Stimulated activated CD4-positive, alpha-beta T cell treated with anti-CD3 and anti-CD28 coated beads, Interleukin-12 subunit alpha, Interleukin-12 subunit beta, amount 100 ng/mL, for 48 hours (primary cell): ENCODE measurements around the gene NFAM1.

Experiments
- DNase-seq, 3 donors: peaks; one replicate each; pipeline ENCODE4 v3.0.0-alpha.2; 2020; ENCODE audit warnings: low read depth in 2 of 3, low spot score in 1 of 3

NFAM1 gene

GRCh38 chr22:42416671-42417230, 15.5 kb downstream of the NFAM1 start:
- DNase-seq, result no peak

DNA sequence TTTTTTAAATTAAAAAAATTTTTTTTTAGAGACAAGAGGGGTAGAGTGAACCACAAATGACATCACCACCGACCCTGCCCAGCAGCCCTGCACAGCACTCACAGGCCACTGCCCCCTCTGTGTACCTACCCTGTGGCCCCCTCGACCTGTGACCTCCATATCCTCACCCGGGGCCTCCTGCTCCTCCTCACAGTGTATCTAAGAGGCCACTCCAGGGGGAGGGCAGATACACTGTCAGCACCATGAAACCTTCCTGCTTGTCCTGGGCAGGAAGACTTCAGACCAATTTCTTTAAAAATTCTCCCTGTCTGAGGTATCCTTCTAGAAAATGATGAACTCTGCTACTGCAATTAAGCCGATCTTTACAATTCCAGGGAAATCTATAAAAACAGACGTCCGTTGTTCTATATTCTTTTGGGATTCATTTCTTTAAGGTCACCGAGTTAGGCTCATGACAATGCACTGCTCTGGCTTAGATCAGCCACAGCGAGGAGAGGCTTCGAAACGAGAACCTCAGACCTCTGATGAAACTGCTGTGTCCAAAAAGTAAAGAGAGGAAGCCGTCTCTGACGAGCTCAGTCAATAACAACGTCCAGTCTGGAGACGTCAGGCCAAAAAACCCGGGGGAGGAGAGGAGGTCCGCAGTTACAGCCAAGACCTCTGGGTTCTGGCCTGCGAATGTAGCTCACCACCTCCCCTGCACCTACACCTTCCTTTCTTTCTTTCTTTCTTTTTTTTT, 17.5 kb downstream of the NFAM1 start:
- DNase-seq, result no peak

DNA sequence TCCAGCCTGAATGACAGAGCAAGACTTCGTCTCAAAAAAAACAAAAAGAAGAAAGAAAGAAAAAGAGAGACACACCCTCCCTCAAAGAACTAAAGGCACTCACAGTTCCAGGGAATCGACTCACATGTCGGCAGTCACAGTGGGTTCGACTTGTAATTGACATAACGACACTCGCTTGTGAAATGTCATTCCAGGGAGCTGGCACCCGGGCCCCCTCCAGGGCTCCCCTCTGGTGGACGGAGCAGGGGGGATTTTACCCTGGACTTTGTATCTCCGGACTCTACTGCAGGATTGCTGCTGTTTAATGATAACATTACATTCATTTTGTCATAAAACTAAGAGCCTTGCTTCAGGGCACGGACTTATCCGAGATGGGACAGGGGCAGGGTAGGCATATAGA, 18.2 kb downstream of the NFAM1 start:
- no peak for DNase-seq

DNA sequence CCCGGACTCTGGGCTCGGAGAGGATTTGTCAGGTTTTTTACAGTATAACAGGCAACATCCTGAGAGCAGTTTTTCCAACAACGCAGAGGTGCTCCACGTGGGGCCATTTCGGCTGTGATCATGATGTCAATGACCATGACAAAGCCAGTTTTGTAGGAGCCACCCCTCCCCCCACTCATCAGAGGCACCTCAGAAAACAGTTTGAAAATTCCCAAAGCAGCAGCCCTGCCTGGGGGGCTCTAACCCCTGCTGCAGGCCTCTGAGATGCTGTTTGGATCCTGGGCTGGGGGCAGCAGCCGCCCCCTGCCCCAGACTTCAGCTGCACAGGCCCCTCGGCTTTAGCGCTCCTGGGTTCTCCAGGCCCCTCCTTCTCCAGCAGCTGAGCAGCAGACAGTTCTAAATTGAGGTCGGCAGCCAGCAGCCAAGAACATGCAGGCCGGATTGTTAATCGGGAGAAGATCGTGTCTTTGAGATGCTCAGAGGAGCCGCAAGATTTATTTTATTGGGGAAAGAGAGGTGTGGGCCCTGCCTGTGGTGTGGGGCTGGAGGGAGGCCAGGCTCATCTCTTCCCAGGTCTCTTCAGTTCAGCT, 19.4 kb downstream of the NFAM1 start:
- DNase-seq, result no peak

DNA sequence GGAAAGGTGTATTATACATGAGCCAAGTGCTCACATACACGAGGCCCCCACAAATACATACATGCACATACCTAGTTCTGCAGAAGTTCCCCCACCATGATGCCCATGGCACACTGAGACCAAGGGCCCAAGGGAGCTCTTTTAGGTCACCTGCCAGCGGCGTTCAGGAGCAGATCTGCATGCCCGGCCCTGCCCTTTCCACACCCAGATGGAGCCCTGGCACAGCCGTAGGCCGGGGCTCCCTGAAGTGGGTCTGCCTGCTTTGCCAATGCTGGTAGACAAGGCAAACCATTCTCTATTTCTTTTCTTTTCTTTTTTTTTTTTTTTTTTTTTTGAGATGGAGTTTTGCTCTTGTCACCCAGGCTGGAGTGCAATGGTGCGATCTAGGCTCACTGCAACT, 21.5 kb downstream of the NFAM1 start:
- no peak for DNase-seq

DNA sequence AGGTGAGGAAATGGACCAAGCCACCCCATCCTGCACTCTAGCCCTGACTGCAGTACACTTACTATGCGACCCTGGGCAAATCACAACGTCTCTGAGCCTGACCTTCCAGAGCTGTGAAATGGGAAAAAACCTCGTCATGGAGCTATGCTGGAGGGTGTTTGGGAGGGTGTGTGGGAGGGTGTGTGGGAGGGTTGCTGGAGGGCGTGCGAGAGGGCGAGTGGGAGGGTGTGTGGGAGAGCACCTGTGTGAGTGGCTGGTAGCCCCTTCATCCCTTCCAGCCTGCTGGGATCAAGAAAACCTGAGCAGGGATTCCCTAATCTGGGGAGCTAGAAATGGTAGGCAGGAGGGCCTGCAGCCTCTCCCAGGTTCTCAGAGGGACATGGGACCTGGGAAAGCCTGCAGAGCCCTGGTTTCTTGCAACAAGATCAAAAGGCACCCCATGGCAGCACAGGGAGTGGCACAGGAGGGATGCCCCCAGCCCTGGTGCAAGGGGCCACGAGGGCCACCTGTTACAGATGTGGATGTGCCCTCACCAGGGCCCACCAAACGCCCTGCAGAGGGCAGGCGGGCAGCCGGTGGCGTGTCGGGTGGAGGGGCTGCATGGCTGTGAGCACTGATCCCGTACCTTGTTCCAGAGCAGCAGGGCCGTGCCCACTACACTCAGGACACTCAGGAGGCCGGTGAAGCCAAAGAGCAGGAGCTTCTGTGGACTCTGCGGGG, 23.2 kb downstream of the NFAM1 start:
- no peak for DNase-seq

DNA sequence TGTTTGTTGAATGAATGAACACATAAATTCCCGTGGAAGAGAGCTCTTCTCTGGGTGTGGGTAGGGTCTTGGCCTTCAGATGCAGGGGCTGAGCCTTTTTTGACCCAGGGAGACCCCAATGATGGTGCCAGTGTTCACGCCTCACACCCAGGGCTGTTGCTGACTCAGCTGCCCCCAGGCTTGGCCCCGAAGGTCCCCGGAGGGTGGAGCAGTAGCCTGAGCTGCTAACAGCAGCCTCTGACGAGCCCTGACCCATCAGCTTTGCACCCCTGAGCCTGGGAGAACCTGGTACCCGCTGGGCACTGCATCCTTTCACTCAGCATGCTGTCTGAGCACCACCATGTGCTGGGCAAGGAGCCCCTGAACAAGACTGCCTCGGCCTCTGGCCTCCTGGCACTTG, 23.9 kb downstream of the NFAM1 start:
- DNase-seq, result no peak

- no peak for DNase-seq
These were observed 27.9 kb downstream of the NFAM1 start for GRCh38 chr22:42404266-42404665.

GRCh38 chr22:42401535-42402334, 30.5 kb downstream of the NFAM1 start:
- no peak for DNase-seq

DNA sequence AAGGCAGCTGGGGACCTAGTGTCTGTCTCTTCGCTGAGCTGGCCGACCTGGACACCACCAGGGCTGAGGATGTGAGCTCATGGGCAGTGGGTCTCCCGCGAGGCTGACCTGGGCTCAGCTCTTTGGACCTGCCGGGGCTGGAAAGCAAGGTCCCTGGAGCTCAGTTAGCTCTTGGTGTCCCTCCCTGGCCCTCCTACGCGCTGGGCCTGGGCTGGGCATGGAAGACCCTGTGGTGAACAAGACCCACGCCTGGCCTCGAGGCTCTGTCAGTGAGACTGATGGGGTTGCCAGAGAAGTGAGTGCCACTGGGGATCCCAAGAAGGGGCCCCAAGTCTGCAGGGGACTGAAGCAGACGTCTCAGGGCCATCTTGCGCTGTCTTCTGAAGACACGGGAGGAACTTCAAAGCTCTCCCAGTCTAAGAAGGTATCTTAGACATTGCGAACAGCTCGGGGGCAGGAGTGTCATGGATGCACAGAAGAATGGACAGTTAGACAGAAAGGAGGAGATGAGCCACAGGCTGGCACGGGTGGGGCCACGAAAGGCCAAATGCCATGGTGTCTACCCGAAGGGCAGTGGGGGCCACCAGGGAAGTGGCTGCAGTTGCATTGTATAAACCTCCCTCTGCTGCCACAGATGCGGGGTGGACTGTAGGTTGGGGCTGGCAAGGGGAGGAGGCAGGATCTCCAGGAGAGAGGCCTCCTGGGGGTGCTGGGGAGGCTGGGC, 31.2 kb downstream of the NFAM1 start:
- DNase-seq, result no peak

DNA sequence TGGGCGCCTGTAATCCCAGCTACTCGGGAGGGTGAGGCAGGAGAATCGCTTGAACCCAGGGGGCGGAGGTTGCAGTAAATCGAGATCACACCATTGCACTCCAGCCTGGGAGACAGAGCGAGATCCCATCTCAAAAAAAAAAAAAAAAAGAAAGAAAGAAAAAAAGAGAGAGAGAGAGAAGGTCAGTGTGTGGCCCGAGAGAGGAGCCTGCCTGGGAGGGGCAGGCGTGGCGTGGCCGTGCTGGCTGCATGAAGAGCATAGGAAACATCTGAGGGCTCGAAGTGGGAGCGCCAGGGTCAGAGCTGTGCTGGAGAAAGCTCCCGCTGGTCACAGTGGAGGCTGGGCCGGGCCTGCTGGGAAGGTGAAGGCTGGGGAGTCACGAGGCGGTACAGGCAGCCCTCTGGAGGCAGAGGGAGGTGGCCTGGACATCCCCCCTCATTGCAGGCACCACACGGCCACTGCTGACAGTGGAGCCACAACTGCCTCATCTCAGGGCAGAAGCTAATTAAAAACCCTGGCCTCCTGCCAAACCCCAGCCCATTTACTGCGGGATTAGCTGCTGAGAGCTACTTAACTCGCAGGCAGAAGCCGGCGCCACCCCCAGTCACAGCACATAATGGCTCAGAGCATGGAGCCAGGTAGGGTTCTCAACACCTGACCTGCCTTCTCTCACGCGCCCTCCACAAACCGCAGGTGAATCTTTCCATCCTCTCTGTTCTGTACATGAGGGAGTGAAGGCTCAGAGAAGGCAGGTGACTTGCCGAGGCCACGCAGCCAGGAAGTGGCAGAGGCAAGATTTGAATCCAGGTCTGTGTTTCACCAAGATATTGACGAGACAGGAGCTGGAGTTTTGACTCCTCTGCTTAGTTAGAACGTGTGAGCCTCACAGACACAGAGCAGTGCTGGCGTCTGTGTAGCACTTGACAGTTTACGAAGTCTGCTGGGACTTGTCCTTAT, 32.6 kb downstream of the NFAM1 start:
- DNase-seq, result no peak

DNA sequence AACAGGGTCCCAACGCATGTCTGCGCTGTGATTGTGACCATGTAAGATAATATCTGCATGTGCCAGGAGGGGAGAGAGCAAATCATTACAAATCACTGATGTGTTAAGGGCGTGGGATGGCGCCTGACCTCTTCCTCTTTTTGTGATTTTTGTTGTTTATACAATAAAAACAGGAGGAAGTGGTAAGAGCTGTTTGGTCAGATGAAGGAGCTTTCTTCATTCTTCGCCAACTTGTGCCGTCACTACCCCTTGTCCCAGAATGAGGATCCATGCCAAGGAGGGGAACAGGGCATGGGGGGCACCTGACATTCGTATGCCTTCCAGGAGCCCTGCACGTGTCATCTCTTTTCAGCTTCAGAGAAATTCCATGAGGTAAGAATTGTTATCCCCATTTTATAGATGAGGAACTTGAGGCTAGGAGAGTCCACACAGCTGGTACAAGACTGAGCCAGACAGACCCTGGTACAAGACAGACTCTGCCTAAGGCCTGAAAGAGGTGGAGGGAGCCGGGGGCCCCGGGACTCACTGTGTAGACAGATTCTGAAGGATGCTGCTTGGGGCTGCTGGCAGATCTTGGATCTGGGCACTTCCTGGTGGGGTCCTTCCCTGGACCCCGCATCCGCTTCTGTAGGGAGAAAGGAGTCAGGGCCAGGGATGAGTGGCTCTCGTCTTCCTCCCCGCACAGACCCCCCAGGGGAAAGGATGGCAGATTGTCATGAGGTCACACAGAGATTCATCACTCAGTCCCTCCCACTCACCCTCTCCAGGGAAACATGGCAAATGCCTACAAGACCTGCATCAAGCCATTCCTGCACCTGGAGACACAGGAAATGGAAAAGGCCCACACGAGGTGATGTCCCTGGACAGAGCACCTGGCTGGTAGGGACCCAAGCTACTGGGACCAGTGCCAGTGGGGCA, 34.6 kb downstream of the NFAM1 start:
- DNase-seq, result no peak

GRCh38 chr22:42396621-42397331, 35.4 kb downstream of the NFAM1 start:
- no peak for DNase-seq

DNA sequence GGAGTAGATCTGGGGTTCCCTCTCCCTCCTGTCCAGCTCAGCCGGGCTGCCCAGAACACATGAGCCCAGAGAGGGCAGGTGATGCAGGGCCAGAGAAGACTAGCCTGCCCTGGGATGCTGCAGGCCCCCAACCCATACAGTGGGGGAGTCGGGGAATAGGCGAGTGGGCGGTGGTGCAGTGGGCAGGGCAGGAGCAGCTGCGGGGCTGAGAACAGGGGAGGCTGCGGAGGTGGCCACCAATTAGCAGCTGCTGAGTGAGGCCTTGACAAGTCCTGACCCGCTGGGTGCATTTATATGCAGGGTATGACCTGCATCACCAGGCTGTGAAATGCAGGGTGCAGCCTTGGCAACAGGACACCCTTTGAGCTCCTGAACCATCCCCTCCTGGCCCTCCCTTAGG, 43.1 kb downstream of the NFAM1 start:
- no peak for DNase-seq

DNA sequence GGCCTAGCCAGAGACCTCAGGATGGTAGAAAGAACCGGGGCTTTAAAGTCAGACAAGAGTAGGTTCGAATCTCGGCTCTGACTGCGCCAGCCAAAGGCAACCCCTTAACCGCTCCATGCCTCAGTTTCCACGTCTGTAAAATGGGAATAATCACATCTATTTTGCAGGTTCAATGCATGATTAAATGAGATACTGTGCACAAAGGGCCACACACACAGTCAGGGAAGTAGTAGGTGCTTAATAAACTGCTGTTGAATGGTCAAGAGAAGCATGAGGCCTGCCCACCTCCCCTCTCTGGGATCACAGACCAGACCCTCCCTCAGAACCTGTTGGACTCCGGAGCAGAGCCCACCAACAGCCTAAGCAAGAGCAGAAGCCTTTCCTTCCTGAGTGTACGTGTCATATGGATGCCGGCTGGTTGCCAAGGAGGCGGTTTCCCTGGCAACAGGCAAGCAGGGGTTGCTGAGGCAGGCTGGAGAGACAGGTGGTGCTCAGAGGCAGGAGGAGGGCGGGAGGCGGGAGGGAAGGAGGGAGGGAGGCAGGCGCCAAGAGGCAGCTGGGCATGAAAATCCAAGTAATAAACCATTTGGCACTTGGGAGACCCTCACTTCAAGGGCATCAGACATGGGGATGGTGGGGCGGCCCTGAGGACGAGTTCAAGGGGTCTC, 43.9 kb downstream of the NFAM1 start:
- DNase-seq, result no peak

DNA sequence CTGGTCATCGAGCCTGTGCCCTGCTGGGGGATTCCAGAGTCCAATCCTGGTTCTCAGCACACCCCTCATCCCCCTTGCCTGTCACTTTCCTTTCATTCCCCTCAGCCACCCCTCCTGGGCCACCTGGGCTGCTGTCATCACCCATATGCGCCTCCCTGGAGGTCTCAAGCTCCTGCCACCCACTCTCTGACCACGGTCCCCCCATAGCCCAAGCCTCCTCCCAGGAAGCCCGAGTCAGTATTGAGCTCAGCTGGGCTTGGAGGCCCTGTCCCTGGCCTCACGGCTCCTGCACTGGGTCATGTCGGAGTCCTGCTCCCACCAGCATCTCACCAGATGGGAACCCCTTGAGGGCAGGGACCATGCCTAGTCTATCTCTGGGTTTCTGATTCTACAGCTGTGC, 44.6 kb downstream of the NFAM1 start:
- no peak for DNase-seq

DNA sequence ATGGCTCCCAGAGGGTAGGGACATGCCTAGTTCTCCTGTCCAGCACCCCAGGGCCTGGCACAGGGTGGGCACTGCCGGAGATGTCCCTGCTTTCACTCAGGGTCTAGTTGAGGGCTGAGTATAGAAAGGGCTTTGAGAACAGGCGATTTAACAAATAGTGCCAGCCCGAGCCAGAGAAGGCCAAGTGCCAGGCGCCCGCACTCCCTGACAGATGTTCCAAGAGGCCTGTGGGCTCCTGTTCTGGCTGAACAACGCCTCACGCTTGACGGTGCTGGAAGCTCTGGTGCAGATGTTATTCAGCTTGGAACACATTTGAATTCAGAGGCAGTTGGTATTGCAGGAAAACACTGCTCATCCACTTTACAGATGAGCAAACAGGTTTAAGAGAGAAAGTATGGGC, 46.5 kb downstream of the NFAM1 start:
- no peak for DNase-seq
